NCI-H2081 treated with DMSO at 0.1 percent for 48 hours (cell line): Measurements from ENCODE around the gene SLC7A7.
"Not testable (repeated sequence)": the region's sequence is repeated elsewhere in the genome, so short reads cannot be mapped to it uniquely, and the experiment has no call there.

Source experiments
- DNase-seq: peaks from one replicate; lab custom pipeline; 2025; lab: John Stamatoyannopoulos, UW

Gene SLC7A7

DNA sequence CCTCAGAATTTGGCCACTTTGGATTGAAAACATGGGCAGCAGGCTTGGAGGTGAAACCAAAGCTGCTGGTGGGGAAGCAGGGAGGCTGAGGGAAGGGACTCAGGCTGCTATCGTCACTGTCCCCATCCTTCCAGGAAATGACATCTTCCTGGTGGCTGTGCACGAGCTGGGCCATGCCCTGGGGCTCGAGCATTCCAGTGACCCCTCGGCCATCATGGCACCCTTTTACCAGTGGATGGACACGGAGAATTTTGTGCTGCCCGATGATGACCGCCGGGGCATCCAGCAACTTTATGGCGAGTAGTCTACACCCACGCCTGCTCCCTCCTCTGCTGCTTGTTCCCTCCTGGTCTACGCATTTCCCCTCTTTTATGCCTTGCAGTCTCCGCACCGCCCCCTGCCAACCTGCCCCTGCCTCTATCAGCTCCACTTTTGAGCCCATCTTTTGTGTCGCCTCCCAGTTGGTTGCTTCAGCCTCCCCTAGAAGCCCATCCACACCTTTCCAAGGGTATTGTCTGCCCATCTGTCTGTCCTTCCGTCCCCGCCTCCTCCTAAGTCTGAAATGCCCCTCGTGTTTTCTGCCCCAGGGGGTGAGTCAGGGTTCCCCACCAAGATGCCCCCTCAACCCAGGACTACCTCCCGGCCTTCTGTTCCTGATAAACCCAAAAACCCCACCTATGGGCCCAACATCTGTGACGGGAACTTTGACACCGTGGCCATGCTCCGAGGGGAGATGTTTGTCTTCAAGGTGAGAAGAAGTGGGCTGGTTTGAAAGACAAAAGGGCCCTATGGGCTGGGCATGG, 28.1 kb upstream of the SLC7A7 start:
- no peak for DNase-seq

DNA sequence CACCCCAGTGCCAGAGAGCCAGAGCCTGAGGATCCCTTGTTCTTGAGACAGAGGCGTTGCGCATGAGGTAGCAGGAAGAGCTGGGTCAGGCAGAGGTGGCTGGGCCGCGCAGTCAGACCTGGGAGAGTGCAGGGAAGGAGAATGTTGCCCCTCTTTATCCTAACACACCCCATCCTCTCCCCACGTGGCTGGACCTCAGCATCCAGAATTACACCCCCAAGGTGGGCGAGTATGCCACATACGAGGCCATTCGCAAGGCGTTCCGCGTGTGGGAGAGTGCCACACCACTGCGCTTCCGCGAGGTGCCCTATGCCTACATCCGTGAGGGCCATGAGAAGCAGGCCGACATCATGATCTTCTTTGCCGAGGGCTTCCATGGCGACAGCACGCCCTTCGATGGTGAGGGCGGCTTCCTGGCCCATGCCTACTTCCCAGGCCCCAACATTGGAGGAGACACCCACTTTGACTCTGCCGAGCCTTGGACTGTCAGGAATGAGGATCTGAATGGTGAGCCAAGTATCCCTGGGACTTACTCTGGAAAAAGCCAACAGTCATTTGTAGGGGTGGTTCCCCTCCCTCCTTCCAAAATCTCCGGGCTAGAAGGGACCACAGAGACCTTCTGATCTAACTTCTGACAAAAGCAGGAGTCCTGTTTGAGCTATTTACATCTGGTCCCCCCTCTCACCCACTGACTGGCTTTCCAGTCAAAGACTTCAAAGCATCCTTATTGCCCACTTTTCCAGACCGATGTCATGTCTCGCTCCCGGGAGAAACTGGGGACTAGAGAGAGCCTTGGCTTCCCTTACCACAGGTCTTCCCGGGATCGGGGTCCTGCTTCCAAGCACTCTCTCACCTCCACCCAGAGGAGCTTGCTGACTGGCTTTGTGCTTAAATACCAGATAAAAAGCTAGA, 27.2 kb upstream of the SLC7A7 start:
- no peak for DNase-seq

DNA sequence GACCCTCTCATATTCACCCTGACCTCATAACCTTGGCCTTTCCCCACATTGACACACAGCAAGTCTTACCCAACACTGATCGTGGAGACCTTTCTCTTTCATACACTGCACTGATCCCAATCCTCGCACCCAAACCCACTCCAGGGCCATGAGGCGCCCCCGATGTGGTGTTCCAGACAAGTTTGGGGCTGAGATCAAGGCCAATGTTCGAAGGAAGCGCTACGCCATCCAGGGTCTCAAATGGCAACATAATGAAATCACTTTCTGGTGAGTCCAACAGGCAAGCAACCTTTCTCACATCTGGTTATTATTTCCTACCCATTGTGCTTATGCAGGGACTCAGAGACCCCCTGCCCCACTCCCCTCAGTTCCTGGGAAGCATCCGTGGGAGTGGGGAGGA, 26.5 kb upstream of the SLC7A7 start:
- DNase-seq = no peak

DNA sequence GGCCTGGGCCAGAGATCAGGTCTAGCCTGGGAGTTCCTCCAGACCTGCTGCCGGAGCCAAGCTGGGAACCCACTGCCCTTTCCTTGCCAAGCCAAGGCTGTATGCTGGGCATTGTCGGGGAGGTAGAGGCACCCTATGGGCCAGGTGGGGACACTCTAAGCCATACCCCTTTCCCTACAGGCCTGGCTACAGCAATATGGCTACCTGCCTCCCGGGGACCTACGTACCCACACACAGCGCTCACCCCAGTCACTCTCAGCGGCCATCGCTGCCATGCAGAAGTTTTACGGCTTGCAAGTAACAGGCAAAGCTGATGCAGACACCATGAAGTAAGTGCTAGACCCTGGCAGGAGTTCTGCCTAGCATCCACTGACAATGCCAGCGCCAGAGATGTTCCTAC, 26.1 kb upstream of the SLC7A7 start:
- DNase-seq = no peak

DNA sequence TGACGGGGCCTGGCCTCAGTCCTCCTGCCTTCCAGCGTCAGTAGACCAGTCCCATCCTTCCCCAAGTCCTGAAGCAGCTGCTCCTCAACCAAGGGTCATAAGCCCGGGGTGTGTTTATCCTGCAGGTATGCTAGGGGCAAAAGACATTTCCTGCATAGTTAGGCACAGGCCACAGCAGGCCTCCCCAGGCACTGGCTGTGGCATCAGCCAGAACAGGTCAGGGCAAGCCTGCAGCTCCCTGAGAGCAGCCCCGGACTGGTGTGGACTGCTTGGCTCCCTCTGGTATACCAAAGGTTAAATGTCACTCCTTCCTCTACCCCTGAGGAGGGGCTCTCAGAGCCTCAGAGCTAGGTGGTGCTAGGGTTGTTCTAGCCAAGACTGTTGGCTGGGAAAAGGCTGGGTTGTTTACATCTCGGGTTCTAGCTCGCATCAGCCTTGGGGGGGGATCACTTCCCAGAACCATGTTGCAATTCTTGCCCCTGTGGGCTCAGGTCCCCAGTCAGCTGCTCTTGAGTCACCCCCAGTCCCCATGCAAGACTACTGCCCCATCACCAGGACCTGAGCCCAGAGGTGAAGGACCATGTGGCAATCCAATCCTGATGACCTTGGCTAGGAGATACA, 24.0 kb upstream of the SLC7A7 start:
- DNase-seq = no peak

DNA sequence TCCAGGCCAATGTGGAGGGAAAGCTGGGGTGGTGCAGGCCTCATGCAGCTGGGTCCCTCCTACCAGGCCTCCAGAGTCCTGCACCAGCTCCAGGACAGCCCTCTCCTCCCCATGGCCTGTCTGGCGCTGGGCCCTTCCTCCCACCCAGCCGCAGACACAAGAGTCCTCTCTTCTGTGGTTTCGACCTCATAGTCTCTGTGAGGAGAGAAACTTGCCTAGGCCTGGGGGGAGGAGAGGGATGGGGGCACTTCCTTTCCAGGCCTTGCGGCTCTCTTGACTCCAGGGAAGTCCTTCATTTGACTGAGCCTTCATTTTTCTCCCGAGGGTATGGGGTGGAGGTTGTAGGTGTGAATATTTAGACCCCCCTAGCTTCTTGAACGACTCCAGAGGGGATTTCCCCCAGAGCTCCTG, 23.4 kb upstream of the SLC7A7 start:
- DNase-seq = no peak

DNA sequence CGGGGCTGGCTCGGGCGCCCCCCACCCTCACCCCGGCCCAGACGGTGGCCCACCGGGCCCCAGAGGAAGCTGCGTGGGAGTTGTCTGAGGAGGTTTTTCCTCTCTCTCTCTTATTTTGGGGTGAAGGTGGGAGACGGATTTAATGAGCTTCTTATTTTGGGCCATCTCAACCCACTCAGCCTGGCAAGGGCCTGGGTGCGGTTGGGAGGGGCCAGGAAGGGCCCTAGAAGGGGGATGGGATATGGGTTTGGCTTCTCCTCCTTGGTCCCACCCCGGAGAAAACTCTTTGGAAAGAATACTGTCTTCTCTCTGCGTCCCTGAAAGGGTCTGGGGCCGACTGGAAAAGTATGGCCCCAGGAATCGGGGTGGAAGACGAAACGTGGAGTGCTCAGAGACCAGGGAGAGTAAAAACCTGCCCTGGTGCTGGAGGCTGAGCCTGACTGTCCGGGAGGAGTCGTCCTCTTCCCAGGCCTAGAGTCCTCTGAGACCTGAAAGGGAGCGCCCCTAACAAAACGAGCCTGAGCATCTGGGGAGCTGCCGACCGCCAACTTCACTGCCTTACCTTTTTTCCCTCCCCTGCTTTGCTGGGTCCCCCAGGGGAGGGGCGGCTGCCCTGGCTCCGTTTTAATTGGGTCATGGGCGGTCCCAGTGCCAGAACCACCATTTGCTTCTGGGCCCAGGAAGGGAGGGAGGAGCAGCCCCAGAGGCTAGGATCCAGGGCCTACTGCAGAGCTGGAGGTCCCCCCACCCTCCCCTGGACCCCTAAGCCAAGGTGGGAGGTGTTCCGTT, 22.7 kb upstream of the SLC7A7 start:
- DNase-seq = no peak

DNA sequence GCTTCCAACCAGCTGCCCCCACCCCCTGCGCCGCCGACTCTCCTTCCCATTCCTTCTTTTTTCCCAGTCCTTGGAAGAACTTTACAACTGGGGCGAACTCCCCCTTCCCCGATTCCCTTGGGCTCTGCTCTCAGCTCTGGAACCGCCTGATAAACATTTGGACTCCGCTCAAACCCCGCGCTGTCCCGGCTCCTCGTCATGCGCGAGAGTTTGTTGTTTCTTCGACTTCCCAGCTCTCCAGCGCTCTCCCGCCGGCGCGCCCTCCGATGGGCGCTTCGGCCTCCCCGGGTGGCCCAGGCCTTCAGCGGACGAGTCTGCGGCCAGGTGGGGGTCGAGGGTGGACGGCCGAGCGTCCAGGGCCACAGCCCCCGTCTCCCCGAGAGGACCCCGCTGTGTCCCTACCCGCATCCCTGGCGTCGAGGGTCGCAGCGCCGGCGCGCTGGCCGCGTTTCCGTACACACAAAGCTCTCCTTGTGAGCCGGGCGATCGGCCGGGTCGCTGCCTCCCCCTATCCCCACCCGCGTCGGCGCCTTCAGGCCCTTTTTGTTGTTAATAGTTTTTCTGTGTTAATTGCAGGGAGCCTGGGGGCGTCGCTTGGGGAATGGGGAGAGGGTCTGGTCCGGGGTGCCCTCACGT, 22.0 kb upstream of the SLC7A7 start:
- no peak for DNase-seq

DNA sequence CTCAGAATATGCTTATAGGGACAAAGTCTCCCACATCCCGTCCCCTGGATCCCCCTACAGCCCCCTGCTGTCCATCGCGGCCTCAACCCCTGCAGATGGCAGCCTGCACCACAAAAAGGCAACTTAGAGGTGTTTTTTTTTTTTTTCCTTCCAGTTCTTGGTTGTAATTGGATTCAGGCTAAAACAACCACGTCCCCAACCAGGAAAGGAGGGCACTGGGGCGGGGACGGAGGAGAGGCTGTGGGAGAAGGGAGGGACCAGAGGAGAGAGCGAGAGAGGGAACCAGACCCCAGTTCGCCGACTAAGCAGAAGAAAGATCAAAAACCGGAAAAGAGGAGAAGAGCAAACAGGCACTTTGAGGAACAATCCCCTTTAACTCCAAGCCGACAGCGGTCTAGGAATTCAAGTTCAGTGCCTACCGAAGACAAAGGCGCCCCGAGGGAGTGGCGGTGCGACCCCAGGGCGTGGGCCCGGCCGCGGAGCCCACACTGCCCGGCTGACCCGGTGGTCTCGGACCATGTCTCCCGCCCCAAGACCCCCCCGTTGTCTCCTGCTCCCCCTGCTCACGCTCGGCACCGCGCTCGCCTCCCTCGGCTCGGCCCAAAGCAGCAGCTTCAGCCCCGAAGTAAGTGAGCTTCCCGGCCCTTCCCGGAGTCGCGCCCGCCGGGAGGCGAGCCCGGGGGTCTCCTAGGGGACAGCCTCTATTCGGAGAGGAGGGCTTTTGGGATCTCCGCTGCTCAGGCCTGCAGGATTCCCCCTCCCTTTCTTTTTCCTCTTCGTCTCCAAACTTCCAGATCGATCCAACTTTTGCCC, 21.3 kb upstream of the SLC7A7 start, which contains the start of gene MMP14:
MMP14 (plus strand) TSS at position 285 of the 813 bp plus-strand sequence; CDS start at position 518, 233 bp downstream.
- DNase-seq = no peak

DNA sequence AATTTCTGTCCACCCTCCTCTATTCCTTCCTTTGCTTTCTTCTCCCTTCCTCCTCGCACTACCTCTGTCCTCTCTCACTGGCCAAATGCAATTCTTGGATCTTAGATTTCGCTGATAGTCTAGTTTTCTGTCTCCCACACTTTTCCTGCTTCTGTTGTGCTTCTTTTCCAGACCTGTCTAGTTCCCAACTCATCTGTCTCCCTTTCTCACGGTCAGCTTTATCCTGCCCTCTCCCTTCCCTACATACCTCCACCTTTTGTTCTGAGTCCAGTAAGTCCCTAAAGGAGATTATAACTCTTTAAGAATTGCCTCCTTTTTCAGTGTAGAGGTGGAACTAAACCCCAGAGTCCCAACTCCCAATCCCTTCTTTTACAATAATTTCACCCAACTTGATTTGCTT, 20.3 kb upstream of the SLC7A7 start:
- no peak for DNase-seq

DNA sequence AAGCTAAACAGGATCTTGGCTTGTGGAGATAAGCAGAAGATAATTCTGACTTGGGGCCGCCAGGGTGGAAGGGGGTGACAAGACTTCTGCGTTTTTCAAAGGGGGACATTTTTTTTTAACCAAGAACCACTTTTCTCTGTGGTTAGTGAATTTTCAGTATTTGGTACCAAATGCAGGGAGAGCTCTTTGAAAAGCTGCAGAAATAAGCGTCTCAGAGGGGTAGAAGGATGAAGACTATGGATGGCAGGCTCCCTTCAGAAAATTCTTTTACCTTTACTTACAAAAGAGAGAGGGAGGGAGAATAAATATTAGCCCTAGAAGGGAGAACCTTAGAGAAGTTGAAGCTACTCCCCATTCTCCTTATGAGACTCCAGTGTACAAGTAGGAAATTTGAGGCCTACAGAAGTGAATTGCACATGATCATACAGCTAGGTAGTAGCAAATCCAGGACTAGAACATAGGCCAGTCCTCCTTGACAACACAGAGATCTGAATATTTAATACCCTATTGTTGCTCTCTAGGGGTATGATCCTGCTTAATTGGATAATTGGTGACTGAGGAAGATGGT, 15.3 kb upstream of the SLC7A7 start:
- DNase-seq = no peak

DNA sequence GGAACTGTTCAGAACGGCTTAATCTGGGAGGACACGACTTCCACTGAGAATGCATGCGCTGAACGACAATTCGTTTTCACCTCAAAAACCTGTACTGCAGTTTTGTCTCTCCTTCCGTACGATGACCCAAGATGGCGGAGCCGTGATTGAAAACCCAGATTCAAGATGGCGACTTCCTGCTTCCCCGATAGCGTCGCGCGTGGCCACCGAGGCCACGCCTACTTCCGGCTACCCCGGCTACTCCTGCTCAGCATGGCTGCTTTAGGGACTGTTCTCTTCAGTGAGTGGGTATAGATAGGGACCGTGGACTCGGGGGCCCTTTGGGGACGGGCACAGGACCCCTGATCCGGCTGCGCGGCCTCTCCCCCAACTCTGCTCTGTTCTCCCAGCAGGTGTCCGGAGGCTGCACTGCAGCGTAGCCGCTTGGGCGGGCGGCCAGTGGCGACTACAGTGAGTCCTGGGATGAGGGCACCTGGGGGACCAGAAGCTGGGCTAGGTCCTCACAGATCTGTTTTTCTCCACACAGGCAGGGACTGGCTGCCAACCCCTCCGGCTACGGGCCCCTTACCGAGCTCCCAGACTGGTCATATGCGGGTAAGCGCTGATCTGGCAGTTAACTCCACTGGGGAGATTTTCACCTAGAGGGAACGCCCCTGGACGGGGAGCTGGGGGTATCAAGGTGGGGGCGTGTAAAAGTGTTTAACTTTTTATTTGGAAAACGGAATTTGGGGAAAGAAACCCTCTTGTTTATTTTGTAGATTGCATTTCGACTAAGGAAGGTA, 14.6 kb upstream of the SLC7A7 start, which contains the start of gene MRPL52:
MRPL52 (plus strand) TSS at position 227 of the 782 bp plus-strand sequence; CDS start at position 253, 26 bp downstream.
- DNase-seq = peak; percentile 55

DNA sequence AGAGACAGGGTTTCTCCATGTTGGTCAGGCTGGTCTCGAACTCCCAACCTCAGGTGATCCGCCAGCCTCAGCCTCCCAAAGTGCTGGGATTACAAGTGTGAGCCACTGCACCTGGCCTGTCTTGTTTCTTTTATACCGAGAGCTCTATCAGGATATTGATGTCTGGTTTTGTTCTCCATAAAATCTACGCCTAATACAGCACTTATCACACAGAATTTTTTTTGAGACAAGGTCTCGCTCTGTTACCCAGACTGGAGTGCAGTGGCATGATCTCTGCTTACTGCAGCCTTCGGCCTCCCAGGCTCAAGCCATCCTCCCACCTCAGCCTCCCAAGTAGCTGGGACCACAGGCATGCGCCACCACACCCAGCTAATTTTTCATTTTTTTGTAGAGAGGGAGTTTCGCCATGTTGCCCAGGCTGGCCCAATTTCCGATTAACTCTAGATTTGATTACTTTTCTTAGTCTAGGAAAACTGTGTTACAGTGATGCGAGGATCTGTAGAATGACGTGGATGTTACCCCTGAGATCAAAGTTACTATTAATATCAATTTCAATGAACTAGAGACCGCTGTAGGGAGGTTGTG, 13.9 kb upstream of the SLC7A7 start:
- not testable (repeated sequence) for DNase-seq

DNA sequence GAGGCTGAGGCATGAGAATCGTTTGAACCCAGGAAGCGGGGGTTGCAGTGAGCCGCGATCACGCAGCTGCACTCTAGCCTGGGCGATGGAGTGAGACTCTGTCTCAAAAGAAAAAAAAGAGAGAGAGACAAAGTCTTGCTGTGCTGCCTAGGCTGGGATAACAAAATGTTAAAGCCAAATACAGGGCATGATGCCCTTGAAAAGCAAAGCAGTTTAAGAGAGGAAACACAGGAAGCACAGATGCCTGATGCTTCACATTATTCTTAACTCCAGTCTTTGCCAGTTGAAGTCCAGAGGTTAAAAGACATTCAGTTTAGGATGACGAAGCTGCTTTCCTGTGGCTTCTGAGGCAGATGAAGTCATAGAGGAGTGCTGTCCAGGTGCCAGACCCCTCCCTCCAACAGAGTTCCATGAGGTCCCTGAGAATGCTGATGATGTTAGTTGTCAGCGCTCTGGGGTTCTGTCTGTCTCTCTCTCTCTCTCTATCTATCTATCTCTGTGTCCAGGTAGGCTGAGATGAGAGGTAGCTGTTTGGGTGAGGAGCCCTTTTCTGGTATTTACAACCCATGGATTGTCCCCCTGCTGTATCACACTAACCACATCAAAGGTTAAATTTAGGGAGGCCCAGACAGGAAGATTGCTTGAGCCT, 9.6 kb upstream of the SLC7A7 start:
- DNase-seq = no peak

DNA sequence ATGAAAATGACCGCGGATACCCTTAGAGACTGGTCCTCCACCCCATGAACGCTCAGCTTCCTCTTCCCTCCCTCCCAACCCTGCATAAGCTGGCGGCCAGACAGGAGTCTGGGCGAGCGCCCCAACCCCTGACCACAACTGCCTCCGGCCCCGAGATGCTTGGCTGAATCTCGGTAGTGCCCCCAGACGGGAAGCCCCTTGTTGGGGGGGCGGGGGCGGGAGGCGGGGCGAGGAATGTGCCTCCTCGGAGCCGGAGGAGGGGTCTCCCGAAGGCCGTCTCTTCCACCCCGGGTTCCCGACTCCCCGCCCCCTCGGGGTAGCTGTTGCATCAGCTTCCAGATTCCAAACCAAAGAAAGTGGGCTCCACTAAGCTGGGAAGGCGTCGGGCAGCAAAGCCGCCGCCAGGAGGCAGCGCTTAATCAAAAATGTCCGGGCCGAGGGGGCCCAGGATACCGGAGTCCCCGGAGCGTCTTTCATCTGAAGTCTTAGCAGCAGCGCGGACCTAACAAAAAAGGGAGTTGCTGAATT, 7.4 kb upstream of the SLC7A7 start:
- no peak for DNase-seq

DNA sequence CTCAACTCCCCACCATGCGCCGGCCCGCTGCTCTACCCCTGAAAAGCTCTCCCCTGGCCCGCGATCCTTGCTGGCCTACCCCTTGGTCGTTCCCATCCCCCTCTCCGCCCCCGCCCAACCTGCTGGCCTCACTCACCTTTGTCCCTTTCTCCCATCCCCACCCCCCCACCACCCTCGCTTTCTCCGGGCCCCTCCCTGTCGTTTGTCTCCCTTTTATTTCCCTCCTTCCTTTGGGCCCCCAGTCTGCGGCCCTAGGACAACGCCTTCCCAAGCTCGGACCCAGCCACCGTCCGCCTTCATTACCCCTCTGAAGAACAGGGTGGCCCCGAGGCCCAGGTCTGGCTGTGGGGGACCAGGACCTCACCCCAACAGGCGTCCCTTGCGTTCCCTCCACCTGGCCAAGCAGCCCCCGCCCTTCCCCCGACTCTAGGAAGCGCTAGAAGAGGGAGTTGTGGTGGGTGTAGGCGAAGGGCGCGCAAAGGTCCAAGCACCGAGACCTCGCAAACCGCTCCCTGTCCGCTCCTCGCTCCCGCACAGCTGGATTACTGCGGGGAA, 6.9 kb upstream of the SLC7A7 start:
- DNase-seq = no peak

DNA sequence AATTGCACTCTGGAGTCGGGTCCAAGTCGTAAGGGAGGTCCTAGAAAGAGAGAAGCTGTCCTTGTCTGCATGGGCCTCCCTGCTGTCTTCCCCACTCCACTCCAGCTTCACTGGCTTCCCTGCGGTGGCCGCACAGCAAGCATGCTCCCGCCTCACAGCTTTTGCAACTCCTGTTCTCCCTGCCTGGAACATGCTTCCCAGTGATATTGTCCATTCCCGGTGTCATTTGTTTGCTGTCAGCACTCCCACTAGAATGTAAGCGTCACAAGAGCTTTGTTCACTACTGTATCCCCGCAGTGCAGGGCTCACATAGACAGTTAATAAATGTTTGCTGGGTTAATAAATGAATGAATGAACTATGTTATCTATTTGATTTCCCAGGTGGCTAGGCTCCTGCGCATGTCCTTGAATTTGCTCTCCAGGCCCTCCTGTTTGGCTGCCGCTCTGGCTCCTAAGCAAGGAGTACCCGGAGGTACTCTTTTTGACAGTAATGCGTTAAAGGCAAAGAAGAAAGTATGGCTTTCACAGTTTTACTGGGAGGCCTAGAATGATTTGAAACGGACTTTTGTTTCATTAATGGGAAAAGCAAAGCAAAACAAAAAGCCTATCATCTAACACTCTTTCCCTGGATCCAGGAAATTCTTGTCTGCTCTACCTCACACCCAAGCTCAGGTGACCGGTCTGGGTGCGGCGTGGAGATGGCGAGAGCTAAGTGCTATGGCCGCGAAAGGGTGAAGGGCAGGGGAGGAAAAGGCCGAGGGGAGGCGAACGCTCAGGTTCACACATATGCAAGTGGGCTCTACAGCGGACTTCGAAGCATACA, 6.2 kb upstream of the SLC7A7 start:
- no peak for DNase-seq
